Measurements from ENCODE around the gene LUC7L2.
"Not testable (repeated sequence)": the region's sequence is repeated elsewhere in the genome, so short reads cannot be mapped to it uniquely, and the experiment has no call there.

The LUC7L2 gene

DNA sequence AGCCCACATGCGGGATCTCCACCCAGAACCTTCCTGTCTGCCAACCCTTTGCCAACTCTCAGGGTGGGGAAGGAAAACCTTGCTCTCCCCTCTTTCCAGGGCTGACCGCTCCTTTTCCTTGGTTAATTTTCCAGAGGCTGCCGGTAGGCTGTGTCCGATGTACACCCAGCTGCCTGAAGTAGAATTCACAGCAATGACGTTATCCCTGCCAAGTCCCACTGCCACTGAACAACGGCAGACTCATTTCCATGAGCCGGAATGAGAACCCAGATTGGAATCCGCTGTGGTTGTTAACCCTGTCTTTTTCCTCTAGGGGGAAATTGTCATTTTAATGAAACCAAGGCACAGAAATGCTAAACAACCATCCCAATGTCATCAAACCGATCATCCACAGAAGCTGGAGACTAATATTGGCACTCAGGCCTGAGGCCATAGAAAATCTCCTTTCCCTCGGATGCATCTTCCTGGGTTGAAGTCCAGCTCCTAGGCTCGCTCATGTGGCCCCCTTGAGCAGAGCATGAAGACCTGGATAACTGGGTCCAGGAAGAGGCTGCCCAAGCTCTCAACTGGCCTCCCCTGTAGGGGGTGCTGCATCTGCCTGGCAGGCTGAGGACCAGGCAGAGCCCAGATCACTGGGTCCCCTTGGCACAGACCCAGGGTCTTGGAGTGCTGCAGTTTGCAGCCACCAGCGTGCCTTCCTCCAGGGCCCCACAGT, 93.4 kb downstream of the LUC7L2 start:
- no peak for DNase-seq

DNA sequence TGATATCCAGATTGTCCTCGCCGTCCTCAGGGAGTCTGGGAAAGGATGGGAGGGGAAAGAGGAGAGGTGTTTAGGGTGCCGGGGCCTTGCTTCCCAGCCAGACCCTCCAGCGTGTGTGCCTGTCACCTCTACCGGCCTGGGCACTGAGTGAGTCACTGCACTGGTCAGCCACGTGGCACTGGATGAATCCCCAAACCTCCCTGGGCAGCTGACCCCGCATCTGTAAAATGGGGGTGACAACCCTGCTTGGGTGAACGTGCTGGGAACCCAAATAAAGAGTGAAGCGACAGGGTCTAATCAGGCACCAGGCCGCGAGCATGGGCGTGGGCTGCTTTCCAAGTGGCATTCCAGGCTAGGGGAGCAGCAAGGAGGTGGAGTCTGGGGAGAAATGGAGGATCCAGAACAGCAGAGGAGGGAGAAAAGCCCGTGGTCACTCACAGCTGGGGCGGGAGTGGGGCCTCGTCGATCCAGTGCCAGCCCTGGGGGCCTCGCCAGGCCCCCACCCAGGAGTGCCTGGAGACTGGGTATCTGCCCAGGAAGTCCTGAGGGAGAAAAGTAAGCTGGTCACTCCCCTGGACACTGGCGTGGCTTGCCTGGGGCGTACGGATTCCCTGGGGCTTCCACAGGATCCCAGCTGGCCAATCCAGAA, 94.1 kb downstream of the LUC7L2 start:
- no peak for DNase-seq

DNA sequence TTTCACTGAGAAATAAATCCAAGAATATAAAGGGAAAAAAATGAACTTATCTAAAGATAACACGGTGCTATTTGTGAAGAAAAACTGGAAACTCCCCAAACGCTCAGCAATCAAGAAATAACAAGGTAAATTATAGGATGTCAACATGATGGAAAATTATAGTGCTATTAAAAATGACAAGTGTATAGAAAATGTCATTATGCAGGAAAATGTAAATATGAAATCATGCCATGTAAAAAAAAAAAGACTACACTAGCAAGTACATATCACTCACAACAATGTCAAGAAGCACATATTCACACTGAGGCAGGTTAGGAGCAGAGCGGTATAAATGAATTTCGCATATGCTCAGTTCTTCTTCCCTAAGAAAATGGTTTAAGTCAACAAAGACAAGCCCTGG, 96.1 kb downstream of the LUC7L2 start:
- DNase-seq = no peak

DNA sequence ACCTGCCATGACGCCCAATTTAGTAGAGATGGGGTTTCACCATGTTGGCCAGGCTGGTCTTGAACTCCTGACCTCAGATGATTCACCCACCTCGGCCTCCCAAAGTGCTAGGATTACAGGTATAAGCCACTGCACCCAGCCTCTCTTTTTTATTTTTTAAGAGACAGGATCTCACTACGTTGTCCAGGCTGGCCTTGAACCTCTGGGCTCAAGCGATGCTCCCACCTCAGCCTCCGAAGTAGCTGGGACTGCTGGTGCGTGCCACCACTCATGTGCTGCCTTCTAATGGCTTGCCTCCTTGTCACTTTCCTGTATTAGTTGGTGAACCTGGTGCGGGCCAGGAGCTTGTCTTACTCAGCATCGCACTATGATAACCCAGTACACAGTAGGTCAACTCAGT, 96.8 kb downstream of the LUC7L2 start:
- no peak for DNase-seq

DNA sequence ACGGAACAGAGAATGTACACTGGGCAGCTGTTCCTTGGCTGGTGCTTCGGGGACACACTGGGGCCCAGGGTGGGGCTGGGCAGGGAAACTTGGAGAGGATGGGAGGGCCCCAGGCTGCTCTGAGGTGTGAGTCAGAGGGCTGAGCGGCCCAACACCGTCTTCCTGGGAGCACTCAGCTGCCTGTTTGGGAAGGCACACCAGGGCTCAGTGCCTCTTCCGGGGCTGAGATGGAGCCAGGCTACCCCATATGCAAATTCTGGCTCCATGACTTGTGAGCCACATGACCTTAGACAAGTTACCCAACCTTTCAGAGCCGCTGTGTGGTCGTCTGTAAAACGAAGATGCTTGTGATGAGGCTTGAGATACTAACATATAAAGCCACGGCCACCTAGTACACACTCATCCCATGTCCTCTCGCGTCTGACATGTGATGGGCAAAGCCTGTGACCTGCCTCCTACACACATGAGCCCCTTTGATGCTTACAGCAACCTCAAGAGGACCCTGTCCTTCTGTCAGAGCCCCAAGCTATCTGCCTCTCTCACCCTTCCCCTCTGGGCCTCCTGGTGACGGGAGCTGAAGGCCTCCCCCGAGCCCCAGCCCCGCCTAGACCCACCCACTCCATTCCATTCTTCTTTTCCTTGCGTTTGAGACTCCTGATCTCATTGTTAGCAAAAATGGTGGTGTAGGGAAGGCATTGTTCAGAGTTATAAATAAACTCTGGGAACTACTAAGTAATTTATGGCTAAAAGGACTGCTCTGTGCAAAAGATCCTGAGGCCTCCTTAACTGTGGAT, 97.7 kb downstream of the LUC7L2 start:
- DNase-seq = no peak

DNA sequence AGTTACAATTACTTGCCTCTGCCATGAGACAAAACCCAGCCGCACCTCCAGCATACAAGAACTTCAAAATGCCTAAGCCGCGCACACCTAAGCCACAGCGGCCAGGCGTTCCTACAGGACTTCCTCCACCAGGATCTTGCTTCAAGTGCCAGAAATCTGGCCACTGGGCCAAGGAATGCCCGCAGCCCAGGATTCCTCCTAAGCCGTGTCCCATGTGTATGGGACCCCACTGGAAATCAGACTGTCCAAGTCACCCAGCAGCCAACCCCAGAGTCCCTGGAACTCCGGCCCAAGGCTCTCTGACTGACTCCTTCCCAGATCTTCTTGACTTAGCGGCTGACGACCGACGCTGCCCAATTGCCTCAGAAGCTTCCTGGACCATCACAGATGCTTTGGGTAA, 103.7 kb downstream of the LUC7L2 start:
- DNase-seq = not testable (repeated sequence)

DNA sequence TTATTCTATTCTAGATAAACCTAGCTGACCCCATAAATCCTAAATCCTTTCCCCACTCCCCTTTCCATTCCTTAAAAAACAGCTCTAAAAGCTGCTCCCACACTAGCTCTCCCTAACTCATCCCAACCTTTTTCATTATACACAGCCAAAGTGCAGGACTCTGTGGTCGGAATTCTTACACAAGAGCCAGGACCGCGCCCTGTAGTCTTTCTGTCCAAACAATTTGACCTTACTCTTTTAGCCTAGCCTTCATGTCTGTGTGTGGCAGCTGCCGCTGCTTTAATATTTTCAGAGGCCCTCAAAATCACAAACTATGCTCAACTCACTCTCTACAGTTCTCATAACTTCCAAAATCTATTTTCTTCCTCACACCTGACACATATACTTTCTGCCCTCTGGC, 104.8 kb downstream of the LUC7L2 start:
- not testable (repeated sequence) for DNase-seq

DNA sequence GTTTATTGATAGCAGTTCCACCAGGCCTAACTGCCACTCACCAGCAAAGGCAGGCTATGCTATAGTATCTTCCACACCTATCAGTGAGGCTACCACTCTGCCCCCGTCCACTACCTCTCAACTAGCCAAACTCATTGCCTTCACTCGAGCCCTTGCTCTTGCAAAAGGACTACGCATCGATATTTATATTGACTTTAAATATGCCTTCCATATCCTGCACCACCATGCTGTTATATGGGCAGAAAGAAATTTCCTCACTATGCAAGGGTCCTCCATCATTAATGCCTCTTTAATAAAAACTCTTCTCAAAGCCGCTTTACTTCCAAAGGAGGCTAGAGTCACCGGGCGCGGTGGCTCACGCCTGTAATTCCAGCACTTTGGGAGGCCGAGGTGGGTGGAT, 105.4 kb downstream of the LUC7L2 start:
- not testable (repeated sequence) for DNase-seq

DNA sequence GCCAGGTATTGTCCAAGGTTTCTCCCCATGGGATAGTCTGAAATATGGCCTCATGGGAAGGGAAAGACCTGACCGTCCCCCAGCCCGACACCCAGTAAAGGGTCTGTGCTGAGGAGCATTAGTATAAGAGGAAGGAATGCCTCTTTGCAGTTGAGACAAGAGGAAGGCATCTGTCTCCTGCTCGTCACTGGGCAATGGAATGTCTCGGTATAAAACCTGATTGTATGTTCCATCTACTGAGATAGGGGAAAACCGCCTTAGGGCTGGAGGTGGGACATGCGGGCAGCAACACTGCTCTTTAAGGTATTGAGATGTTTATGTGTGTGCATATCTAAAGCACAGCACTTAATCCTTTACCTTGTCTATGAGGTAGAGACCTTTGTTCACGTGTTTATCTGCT, 108.0 kb downstream of the LUC7L2 start:
- DNase-seq = not testable (repeated sequence)

DNA sequence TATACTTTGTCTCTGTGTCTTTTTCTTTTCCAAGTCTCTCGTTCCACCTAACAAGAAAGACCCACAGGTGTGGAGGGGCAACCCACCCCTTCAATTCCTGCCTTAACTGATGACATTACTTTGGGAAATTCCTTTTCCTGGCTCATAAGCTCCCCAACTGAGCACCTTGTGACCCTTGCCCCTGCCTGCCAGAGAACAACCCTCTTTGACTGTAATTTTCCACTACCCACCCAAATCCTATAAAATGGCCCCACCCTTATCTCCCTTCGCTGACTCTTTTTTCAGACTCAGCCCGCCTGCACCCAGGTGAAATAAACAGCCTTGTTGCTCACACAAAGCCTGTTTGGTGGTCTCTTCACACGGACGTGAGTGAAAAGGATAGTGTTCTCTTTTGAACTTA, 108.6 kb downstream of the LUC7L2 start:
- DNase-seq = not testable (repeated sequence)

DNA sequence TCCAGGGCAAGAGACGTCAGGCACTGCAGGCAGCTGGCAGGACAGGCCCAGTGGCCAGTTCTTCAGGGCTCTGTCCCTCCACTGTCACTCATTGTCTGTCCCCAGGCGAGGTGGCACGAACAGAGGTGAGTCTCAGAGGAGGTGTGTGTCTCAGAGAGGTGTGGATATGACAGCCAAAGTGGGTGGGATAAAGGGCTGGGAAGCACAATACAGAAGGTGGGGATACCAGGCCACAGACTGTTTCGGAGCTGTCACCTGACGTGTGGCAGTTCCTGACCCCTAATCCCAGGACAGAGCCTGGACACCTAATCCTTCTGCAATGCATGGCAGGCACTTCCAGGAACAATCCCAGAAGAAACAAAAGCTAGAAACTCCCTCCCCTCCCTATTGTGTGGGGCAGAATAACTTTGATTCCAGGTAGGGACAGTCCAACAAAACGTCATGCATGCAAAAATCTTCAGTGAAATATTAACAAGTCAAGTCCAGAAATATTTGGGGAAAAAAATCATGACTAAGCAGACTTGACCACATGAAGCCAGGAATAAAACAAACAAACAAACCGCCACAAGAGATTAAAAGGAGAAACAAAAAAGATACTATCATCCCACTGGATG, 112.2 kb downstream of the LUC7L2 start:
- no peak for DNase-seq

Data from CD4-positive, alpha-beta T cell treated with Interleukin-4 for 4 hours (primary cell).